GM12801 (cell line): ENCODE results near the gene PDE4D.

Experiments used
- CTCF ChIP-seq: IDR thresholded peaks from one replicate; pipeline ENCODE4 v1.5.1; 2011; ENCODE audit warnings: control low read depth; ENCODE audit not compliant: insufficient read length; ENCODE audit errors: extremely low read depth

PDE4D gene

GRCh38 chr5:59027145-59027907 lies 866.2 kb downstream of the PDE4D start:
- no peak for TF ChIP-seq CTCF

GRCh38 chr5:59025734-59026133 lies 867.8 kb downstream of the PDE4D start:
- TF ChIP-seq CTCF, result no peak

- no peak for TF ChIP-seq CTCF
Observed at GRCh38 chr5:59021837-59022514, 871.5 kb downstream of the PDE4D start.

- no peak for TF ChIP-seq CTCF
Observed at GRCh38 chr5:59021286-59021673, 872.2 kb downstream of the PDE4D start.

- TF ChIP-seq CTCF, result no peak
Observed at GRCh38 chr5:59020611-59021285, 872.8 kb downstream of the PDE4D start.

GRCh38 chr5:59019078-59019477 lies 874.4 kb downstream of the PDE4D start:
- TF ChIP-seq CTCF, result no peak

- TF ChIP-seq CTCF, result no peak
Observed at GRCh38 chr5:59016925-59017324, 876.6 kb downstream of the PDE4D start.
